WERI-Rb-1 (cell line): ENCODE data around the gene RALA.
"Not testable (repeated sequence)": the region's sequence is repeated elsewhere in the genome, so short reads cannot be mapped to it uniquely, and the experiment has no call there.

Experiments
- DNase-seq: peaks from one replicate; pipeline ENCODE4 v3.0.0-alpha.2; 2020
- H3K27ac ChIP-seq: fragments of 250-450 bp; sonication (Bioruptor Pico); 2 replicates; pipeline ENCODE4 v1.5.1; 2020; ENCODE audit warnings: mild to moderate bottlenecking, moderate library complexity
- H3K27me3 ChIP-seq: fragments of 250-450 bp; sonication (Bioruptor Pico); 2 replicates; pipeline ENCODE4 v1.5.1; 2021; ENCODE audit warnings: mild to moderate bottlenecking, low read depth, moderate library complexity; ENCODE audit not compliant: insufficient read depth, severe bottlenecking
- H3K36me3 ChIP-seq: fragments of 250-450 bp; sonication (Bioruptor Pico); 2 replicates; pipeline ENCODE4 v1.5.1; 2020; ENCODE audit warnings: mild to moderate bottlenecking, moderate library complexity
- H3K4me3 ChIP-seq: 2 replicates; pipeline ENCODE4 v1.5.1; 2011; ENCODE audit warnings: low read depth, mild to moderate bottlenecking, control low read depth, low read length
- H3K9me3 ChIP-seq: fragments of 250-450 bp; sonication (Bioruptor Pico); 2 replicates; pipeline ENCODE4 v1.5.1; 2021; ENCODE audit warnings: mild to moderate bottlenecking, moderate library complexity; ENCODE audit not compliant: severe bottlenecking
- TF ChIP-seq, protein P1 (sequence below): IDR thresholded peaks from 2 replicates; pipeline ENCODE4 v1.5.1; 2011; ENCODE audit warnings: low read depth, mild to moderate bottlenecking, control low read depth, inconsistent platforms, low read length

RALA gene

DNA sequence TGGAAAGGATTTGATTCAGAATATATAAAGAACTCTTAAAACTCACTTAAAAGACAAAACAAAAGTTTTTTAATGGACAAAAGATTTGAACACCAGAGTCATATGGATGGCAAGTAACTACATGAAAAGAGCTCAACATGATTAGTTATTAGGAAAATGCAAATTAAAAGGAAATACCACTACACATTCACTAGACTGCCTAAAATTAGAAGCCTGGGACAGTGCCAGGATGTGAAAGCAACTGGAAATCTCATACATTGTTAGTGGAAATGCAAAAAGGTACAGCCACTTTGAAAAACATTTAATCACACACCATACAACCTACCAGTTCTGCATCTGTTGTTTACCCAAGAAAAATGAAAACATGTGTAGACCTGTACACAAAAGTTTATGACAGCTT is 48.8 kb downstream of the RALA start:
- Histone ChIP-seq H3K27me3 (no peaks in the 10 kb centered on the region), H3K27ac (no peak overlapping the region), H3K4me3 (no peak overlapping the region), H3K36me3 (no peaks in the 10 kb centered on the region; the same call in 1 of the 2 replicates), H3K9me3 (no peaks in the 10 kb centered on the region)
- no peak for DNase-seq
- TF ChIP-seq, protein P1, sequence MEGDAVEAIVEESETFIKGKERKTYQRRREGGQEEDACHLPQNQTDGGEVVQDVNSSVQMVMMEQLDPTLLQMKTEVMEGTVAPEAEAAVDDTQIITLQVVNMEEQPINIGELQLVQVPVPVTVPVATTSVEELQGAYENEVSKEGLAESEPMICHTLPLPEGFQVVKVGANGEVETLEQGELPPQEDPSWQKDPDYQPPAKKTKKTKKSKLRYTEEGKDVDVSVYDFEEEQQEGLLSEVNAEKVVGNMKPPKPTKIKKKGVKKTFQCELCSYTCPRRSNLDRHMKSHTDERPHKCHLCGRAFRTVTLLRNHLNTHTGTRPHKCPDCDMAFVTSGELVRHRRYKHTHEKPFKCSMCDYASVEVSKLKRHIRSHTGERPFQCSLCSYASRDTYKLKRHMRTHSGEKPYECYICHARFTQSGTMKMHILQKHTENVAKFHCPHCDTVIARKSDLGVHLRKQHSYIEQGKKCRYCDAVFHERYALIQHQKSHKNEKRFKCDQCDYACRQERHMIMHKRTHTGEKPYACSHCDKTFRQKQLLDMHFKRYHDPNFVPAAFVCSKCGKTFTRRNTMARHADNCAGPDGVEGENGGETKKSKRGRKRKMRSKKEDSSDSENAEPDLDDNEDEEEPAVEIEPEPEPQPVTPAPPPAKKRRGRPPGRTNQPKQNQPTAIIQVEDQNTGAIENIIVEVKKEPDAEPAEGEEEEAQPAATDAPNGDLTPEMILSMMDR: no peak

DNA sequence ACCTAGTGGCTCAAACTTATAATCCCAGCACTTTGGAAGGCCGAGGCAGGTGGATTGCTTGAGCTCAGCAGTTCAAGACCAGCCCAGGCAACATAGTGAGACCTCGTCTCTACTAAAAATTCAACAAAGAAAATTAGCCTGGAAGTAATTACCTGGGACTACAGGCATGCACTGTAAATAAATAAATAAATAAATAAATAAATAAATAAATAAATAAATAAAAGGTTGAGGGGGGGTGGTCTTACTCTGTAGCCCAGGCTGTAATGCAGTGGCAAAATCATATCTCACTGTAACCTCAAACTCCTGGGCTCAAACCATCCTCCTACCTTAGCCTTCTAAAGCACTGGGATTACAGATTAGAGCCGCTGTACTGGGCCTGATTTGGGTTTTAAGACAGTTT is 50.5 kb downstream of the RALA start:
- Histone ChIP-seq H3K9me3 (no peaks in the 10 kb centered on the region), H3K4me3 (no peak overlapping the region), H3K27ac (no peak overlapping the region), H3K36me3 (no peaks in the 10 kb centered on the region; the same call in 1 of the 2 replicates), H3K27me3 (no peaks in the 10 kb centered on the region)
- DNase-seq: no peak
- TF ChIP-seq, protein P1: no peak

DNA sequence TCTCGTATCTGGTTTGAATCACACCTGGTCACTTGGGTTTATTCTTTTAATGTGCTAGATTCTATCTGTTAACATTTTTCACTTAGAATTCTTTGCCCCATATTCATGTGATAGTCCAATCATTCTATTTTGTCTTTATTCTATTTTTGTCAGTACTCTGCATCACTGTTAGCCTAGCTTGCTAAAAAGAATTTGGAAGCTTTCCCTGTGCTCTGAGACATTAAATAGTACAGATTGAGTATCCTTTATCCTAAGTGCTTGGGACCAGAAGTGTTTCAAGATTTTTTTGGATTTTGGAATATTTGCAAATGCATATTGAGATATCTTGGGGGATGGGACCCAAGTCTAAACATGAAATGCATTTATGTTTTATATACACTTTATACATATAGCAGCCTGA is 51.0 kb downstream of the RALA start:
- Histone ChIP-seq H3K27me3 (no peaks in the 10 kb centered on the region), H3K27ac (no peak overlapping the region), H3K9me3 (no peaks in the 10 kb centered on the region), H3K36me3 (no peaks in the 10 kb centered on the region; the same call in 1 of the 2 replicates), H3K4me3 (no peak overlapping the region)
- DNase-seq: no peak
- TF ChIP-seq, protein P1: no peak

DNA sequence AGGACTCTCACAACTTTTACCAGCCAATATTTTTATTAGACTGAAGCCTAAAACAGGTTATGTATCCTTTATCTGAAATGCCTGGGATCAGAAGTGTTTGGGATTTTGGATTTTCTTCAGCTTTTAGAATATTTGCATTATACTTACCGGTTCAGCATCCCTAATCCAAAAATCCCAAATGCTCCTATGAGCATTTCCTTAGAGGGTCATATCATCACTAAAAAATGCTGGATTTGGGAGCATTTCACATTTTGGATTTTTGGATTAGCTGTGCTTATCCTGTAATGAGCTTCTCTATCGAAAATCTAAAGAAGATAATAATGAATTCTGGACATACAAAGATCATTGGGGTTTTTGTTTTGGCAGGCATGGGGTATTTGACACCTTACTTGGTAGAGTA is 53.0 kb downstream of the RALA start:
- TF ChIP-seq, protein P1: no peak
- no peak overlapping the region for H3K4me3 ChIP-seq
- DNase-seq: no peak
- H3K36me3 ChIP-seq: no peaks in the 10 kb centered on the region; the same call in 1 of the 2 replicates
- no peaks in the 10 kb centered on the region for H3K27me3 ChIP-seq
- H3K27ac ChIP-seq: no peak overlapping the region
- no peaks in the 10 kb centered on the region for H3K9me3 ChIP-seq

DNA sequence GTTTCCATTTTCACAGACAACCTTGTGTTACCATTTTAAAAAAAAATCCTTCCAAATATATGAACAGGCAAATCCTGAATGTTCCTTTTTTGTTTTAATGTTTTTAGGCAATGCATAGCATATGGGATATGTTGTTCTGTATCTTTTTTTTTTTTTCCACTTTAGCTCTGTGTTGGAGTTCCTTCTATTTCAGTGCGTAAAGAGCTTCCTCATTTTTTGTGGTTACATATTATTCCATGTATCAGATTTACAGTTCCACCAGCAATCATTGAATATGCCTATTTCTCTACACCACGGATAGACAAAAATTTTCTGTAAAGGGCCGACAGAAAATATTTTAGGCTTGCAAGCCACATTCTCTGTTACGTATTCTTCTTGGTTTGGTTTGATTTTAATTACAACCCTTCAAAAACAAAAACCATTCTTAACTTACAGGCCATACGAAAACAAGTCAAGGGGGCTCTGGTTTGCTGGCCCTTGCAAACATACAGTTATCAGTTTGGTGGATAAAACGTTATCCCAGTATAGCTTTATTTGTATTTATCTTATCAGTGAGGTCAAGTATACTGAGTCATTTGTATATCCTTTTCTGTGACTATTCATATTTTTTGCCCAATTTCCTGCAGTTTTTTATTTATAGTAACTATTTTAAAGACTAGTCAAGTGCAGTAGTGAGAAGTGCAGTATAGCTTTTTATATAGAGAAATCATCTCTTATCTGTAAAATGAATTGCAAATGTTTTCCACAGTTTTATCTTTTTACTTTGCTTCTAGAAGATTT is 55.7 kb downstream of the RALA start:
- no peaks in the 10 kb centered on the region for H3K9me3 ChIP-seq
- H3K36me3 ChIP-seq: no peaks in the 10 kb centered on the region; the same call in 1 of the 2 replicates
- no peak for DNase-seq
- TF ChIP-seq, protein P1: no peak
- H3K4me3 ChIP-seq: no peak overlapping the region
- H3K27me3 ChIP-seq: no peaks in the 10 kb centered on the region
- H3K27ac ChIP-seq: no peak overlapping the region

DNA sequence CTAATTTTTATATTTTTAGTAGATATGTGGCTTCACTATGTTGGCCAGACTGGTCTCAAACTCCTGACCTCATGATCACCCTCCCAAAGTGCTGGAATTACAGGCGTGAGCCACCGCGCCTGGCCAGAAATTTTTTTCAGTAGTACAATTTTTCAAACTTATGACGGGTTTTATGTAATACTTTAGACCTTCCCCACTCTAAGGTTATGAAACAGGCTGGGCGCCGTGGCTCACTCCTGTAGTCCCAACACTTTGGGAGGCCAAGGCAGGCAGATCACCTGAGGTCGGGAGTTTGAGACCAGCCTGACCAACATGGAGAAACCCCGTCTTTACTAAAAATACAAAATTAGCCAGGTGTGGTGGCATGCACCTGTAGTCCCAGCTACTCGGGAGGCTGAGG is 56.5 kb downstream of the RALA start:
- H3K27me3 ChIP-seq, H3K36me3 ChIP-seq, H3K4me3 ChIP-seq, DNase-seq, H3K27ac ChIP-seq, H3K9me3 ChIP-seq: not testable (repeated sequence)
